ENCODE results near the gene TMEM198. TPM values are rescaled to one million over a fixed set of nuclear protein-coding genes. Genes with fewer than 3 reads are reported as not detected.
A peak's percentile ranks its signal among the peaks of the same experiment; 100 is the strongest.

The TMEM198 gene
- total and polyA plus RNA-seq, 9 of the 15 experiments (the other 6 are each of a cell fraction or from before 2014, with no cell fraction given), result 0.03 to 3.8 (median 1.0) TPM

GRCh38 chr2:219541611-219542180, 2.1 kb upstream of the TMEM198 start (continued):
- TF ChIP-seq BHLHE40 (IDR thresholded peaks at IDR 0.05; ENCODE audit: low read length) (no peak), ZNF830 (CRISPR knock-in tag; IDR thresholded peaks at IDR 0.05) (no peak), ZNF197 (CRISPR knock-in tag; IDR thresholded peaks at IDR 0.05; ENCODE audit: low read depth) (no peak), PHF8 (IDR thresholded peaks at IDR 0.05; ENCODE audit: borderline replicate concordance, low read length) (no peak), FOXK2 (conservative IDR thresholded peaks at IDR 0.05 in 1 of 2, IDR thresholded peaks at IDR 0.05 in 1 of 2; ENCODE audit: low read depth in 2 of 2) (no peak), FIP1L1 (IDR thresholded peaks at IDR 0.05; ENCODE audit: low read depth, low read length, poor library complexity, severe bottlenecking) (peak; percentile 92), HCFC1 (IDR thresholded peaks at IDR 0.05; ENCODE audit: low read depth, low read length) (0 out of 2 replicates have a peak, but pooled peaks have one; percentile 32), MIER1 (IDR thresholded peaks at IDR 0.05; ENCODE audit: low read depth) (no peak), SREBF2 (CRISPR knock-in tag; IDR thresholded peaks at IDR 0.05) (no peak), GATAD2A (IDR thresholded peaks at IDR 0.05) (no peak), FOSL1 (tag; conservative IDR thresholded peaks at IDR 0.05) (no peak), MNT (conservative IDR thresholded peaks at IDR 0.05) (peak; percentile 72 to 83), EGR1 (conservative IDR thresholded peaks at IDR 0.05) (no peak; the same call in 1 of the 2 replicates), ZFX (CRISPR knock-in tag; IDR thresholded peaks at IDR 0.05) (no peak), ZNF764 (CRISPR knock-in tag; IDR thresholded peaks at IDR 0.05; ENCODE audit: low read depth) (no peak), ELF4 (CRISPR knock-in tag; IDR thresholded peaks at IDR 0.05) (no peak), CHD4 (IDR thresholded peaks at IDR 0.05; ENCODE audit: insufficient read depth, insufficient replicate concordance, low read depth, low read length, poor library complexity, severe bottlenecking) (no peak), ZNF239 (CRISPR knock-in tag; IDR thresholded peaks at IDR 0.05) (no peak), ESRRA (IDR thresholded peaks at IDR 0.05; ENCODE audit: borderline replicate concordance, low read depth) (no peak), SMARCB1 (IDR thresholded peaks at IDR 0.05; ENCODE audit: insufficient read length, low read depth) (no peak), NCOR1 (IDR thresholded peaks at IDR 0.05) (no peak), ZMIZ1 (IDR thresholded peaks at IDR 0.05; ENCODE audit: low read depth in 2 of 2, low read length in 2 of 2) (no peak), WHSC1 (IDR thresholded peaks at IDR 0.05; ENCODE audit: low read length) (no peak)
- TF ChIP-seq, protein P1, sequence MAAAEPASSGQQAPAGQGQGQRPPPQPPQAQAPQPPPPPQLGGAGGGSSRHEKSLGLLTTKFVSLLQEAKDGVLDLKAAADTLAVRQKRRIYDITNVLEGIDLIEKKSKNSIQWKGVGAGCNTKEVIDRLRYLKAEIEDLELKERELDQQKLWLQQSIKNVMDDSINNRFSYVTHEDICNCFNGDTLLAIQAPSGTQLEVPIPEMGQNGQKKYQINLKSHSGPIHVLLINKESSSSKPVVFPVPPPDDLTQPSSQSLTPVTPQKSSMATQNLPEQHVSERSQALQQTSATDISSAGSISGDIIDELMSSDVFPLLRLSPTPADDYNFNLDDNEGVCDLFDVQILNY (CRISPR knock-in tag; IDR thresholded peaks at IDR 0.05), result no peak

Data from K562 (cell line).